EL (cell line): ENCODE data around the gene MMAA.
"Not testable (repeated sequence)": the region's sequence is repeated elsewhere in the genome, so short reads cannot be mapped to it uniquely, and the experiment has no call there.

ENCODE experiments used
- DNase-seq: peaks from one replicate; pipeline ENCODE4 v3.0.0-alpha.2; 2016

MMAA gene

GRCh38 chr4:145618932-145619638, at the start of gene MMAA:
Gene MMAA, plus strand, starts transcription at chr4:145619385. Its CDS starts 19,755 bp downstream, at chr4:145639140.
- peak; percentile 94 for DNase-seq

GRCh38 chr4:145574546-145574945, 44.6 kb upstream of the MMAA start:
- DNase-seq: not testable (repeated sequence)

- DNase-seq: no peak
These were observed 38.3 kb upstream of the MMAA start for GRCh38 chr4:145580906-145581305.

GRCh38 chr4:145583191-145584055, 35.8 kb upstream of the MMAA start:
- no peak for DNase-seq

GRCh38 chr4:145587088-145587754, 32.0 kb upstream of the MMAA start:
- no peak for DNase-seq

- DNase-seq: not testable (repeated sequence)
These were observed 29.8 kb upstream of the MMAA start for GRCh38 chr4:145589381-145589780.

- DNase-seq: no peak
These were observed 29.1 kb upstream of the MMAA start for GRCh38 chr4:145589916-145590702.

- DNase-seq: no peak
These were observed 16.9 kb upstream of the MMAA start for GRCh38 chr4:145602129-145602760.

- DNase-seq: no peak
These were observed 13.2 kb upstream of the MMAA start for GRCh38 chr4:145605941-145606340.

- DNase-seq: peak; percentile 65
These were observed 9.4 kb upstream of the MMAA start for GRCh38 chr4:145609481-145610427.

GRCh38 chr4:145613566-145614232, 5.5 kb upstream of the MMAA start:
- DNase-seq: no peak

GRCh38 chr4:145614233-145614610, 5.0 kb upstream of the MMAA start:
- DNase-seq: no peak

GRCh38 chr4:145618210-145618931, 814 bp upstream of the MMAA start:
- DNase-seq: peak; percentile 25

- DNase-seq: no peak
These were observed 433 bp downstream of the MMAA start for GRCh38 chr4:145619639-145619996.

GRCh38 chr4:145622067-145622466, 2.9 kb downstream of the MMAA start:
- not testable (repeated sequence) for DNase-seq

- DNase-seq: peak; percentile 41
These were observed 4.6 kb downstream of the MMAA start for GRCh38 chr4:145623831-145624230.

- no peak for DNase-seq
These were observed 6.8 kb downstream of the MMAA start for GRCh38 chr4:145625677-145626622.

- no peak for DNase-seq
These were observed 7.4 kb downstream of the MMAA start for GRCh38 chr4:145626623-145626982.

GRCh38 chr4:145635117-145635516, 15.9 kb downstream of the MMAA start:
- DNase-seq: no peak
